HFFc6 (cell line): ENCODE data around the gene FLNC. TPM values are rescaled to one million over a fixed set of nuclear protein-coding genes. Genes with fewer than 3 reads are reported as not detected.

Source experiments
- DNase-seq: peaks from one replicate; pipeline ENCODE4 v3.0.0-alpha.2; 2018
- H3K27ac Mint-ChIP-seq: 2 replicates; pipeline ENCODE4 v1.8.0; 2020; ENCODE audit warnings: mild to moderate bottlenecking, mixed read lengths
- H3K27me3 Mint-ChIP-seq: 2 replicates; pipeline ENCODE4 v1.8.0; 2021; ENCODE audit warnings: mild to moderate bottlenecking, moderate library complexity, mixed read lengths; ENCODE audit not compliant: insufficient read depth
- H3K36me3 Mint-ChIP-seq: 2 replicates; pipeline ENCODE4 v1.8.0; 2021; ENCODE audit warnings: low read depth, mixed read lengths
- H3K4me1 Mint-ChIP-seq: 2 replicates; pipeline ENCODE4 v1.8.0; 2020; ENCODE audit warnings: low read depth, mixed read lengths
- H3K4me3 Mint-ChIP-seq: 2 replicates; pipeline ENCODE4 v1.8.0; 2020; ENCODE audit warnings: mild to moderate bottlenecking, moderate library complexity, mixed read lengths
- H3K9me3 Mint-ChIP-seq: 2 replicates; pipeline ENCODE4 v1.8.0; 2020; ENCODE audit warnings: mild to moderate bottlenecking, mixed read lengths
- total RNA-seq, 6 experiments: library from RNA; stranded (reverse); fragmentation: NEBNext Ultra II Directional; extraction: Animal tissue kit (Norgen Biotek cat#: 25700); gene quantifications; 2 replicates in 1 of 6; 3 replicates in 5 of 6; pipeline ENCODE4 v1.2.3, GENCODE V29; 2021
- TF ChIP-seq, protein P1 (sequence below): fragments of 200-600 bp; sonication (generic); IDR thresholded peaks from 2 replicates; pipeline ENCODE4 v1.5.0; 2021; ENCODE audit warnings: antibody characterized with exemption, mild to moderate bottlenecking

The FLNC gene
- total RNA-seq, 6 experiments from 2014 or later: 492 to 540 (median 512) TPM

DNA sequence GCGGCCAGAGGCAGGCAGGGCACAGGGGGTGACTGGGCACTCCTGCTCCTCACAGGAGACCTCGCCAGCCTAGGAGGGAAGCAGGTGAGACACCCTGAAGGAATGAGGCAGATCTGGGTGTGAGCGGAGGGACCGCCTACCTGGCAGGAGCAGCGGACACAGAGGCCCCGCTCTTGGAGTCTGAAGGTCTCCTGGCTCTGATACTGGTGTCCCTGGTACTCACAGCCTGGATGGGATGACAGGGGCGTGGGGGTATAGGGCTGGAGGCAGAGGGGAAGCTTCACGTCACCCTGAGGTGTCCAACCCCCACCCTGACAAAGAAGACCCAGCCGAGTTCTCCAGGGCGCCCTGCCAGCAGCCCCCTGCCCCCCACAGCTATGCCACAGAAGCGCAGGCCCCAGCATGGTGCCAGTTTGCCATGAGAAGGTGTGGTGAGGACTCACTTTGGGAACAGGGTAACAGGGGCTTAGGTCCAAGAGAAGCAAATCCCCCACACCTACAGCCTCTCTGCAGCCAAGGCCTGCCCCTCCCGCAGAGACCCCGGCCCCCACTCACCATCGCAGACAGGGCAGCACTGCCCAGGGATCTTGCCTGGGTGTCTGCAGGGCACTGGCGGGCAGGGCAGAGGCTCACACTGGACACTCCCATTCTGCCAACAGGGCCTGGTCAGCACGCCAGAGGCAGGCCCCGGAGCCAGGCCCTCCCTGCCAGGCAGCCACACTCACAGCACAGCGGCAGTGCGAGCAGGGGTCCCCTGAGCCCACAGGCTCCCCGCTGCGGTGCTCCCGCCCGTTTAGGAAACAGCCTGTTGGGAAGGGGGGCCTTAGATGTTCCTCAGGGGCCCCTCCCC, 63.3 kb downstream of the FLNC start:
- Mint-ChIP-seq H3K9me3 (no peaks in the 10 kb centered on the region), H3K4me3 (no peak overlapping the region), H3K4me1 (peaks cover 16% of the 10 kb centered on the region; the same call in 1 of the 2 replicates), H3K27ac (no peak overlapping the region), H3K36me3 (no peaks in the 10 kb centered on the region), H3K27me3 (peaks cover 19% of the 10 kb centered on the region)
- TF ChIP-seq, protein P1, sequence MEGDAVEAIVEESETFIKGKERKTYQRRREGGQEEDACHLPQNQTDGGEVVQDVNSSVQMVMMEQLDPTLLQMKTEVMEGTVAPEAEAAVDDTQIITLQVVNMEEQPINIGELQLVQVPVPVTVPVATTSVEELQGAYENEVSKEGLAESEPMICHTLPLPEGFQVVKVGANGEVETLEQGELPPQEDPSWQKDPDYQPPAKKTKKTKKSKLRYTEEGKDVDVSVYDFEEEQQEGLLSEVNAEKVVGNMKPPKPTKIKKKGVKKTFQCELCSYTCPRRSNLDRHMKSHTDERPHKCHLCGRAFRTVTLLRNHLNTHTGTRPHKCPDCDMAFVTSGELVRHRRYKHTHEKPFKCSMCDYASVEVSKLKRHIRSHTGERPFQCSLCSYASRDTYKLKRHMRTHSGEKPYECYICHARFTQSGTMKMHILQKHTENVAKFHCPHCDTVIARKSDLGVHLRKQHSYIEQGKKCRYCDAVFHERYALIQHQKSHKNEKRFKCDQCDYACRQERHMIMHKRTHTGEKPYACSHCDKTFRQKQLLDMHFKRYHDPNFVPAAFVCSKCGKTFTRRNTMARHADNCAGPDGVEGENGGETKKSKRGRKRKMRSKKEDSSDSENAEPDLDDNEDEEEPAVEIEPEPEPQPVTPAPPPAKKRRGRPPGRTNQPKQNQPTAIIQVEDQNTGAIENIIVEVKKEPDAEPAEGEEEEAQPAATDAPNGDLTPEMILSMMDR: no peak
- DNase-seq: no peak

DNA sequence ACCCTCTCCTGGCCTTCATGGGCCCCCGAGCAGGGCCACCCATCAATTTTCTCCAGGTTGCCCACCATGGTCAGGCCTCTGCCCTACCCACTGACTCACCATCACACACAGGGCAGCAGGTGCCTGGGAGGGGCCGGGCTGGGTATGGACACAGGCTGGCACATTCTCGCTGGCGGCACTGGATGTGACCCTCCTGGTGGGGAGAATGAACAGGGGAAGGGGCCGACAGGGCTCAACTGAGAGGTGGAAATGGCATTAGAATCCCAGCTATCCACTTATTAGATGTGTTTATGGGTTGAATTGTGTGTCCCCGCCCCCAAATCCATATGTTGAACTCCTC, 63.9 kb downstream of the FLNC start:
- H3K4me1 Mint-ChIP-seq: peaks cover 17% of the 10 kb centered on the region; the same call in 1 of the 2 replicates
- DNase-seq: no peak
- H3K27ac Mint-ChIP-seq: no peak overlapping the region
- no peaks in the 10 kb centered on the region for H3K9me3 Mint-ChIP-seq
- H3K4me3 Mint-ChIP-seq: no peak overlapping the region
- H3K27me3 Mint-ChIP-seq: peaks cover 20% of the 10 kb centered on the region
- H3K36me3 Mint-ChIP-seq: no peaks in the 10 kb centered on the region
- TF ChIP-seq, protein P1: no peak

DNA sequence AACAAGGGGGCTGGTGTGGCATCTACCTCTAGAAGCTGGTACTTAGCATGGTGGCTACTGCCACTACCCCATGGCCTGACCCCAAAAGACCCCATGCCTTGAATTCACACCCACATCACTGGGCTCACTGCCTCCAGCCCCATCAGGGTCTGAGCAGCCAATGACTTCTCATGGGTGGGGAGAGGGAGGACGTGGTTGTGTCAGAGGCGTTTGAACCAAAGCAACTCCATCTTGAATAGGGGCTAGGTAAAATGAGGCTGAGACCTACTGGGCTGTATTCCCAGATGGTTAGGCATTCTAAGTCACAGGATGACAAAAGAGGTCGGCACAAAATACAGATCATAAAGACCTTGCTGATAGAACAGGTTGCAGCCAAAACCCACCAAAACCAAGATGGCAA, 65.1 kb downstream of the FLNC start:
- Mint-ChIP-seq H3K4me1 (peaks cover 17% of the 10 kb centered on the region; the same call in 1 of the 2 replicates), H3K27me3 (peaks cover 21% of the 10 kb centered on the region), H3K9me3 (no peaks in the 10 kb centered on the region), H3K4me3 (no peak overlapping the region), H3K27ac (no peak overlapping the region), H3K36me3 (no peaks in the 10 kb centered on the region)
- no peak for DNase-seq
- TF ChIP-seq, protein P1: no peak

DNA sequence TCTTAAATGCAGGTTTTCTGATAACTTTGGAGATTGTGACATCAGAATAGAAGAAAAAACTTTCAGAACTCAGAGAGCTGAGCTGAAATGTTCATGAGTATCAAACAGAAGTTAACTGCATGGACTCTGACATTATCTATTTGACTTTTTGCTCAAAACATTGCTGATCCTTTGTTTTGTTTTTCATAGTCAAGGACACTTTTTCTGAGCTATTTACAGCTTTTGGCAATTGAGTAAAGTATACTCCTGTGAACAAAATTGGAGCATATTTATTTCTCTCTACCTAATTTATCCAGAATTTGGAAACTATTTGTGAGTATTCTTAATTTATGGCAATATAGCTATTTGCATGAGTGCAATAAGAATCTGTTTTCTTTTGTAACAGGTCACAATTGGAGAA, 69.2 kb downstream of the FLNC start:
- no peak for DNase-seq
- Mint-ChIP-seq H3K27me3 (peaks cover 26% of the 10 kb centered on the region), H3K36me3 (no peaks in the 10 kb centered on the region), H3K4me1 (peaks cover 25% of the 10 kb centered on the region), H3K27ac (no peak overlapping the region), H3K9me3 (no peaks in the 10 kb centered on the region), H3K4me3 (no peak overlapping the region)
- TF ChIP-seq, protein P1: no peak

DNA sequence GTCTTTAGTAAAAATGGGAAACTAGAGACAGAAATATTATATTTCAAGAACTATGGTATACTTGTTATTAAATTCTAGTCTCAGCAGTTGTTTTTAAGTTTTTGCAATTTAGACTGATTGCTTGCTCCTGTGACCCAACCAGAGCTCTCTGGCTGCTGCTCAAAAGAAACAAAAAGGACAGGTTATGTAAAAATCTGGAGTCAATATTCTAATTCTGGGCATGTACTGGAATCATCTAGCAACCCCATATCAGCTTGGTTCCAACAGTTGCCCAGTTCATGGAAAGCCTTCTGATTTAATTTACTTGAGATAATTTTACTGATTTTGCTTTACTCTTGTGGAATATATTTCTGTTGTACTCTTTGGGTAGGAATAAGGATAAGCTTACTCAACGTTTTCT, 70.0 kb downstream of the FLNC start:
- no peaks in the 10 kb centered on the region for H3K36me3 Mint-ChIP-seq
- peaks cover 28% of the 10 kb centered on the region for H3K27me3 Mint-ChIP-seq
- H3K4me1 Mint-ChIP-seq: peaks cover 25% of the 10 kb centered on the region
- TF ChIP-seq, protein P1: no peak
- no peak for DNase-seq
- no peaks in the 10 kb centered on the region for H3K9me3 Mint-ChIP-seq
- H3K27ac Mint-ChIP-seq: no peak overlapping the region
- no peak overlapping the region for H3K4me3 Mint-ChIP-seq
